Caco-2 (cell line): Measurements from ENCODE around the gene ACAD8. TPM values are rescaled to one million over a fixed set of nuclear protein-coding genes. Genes with fewer than 3 reads are reported as not detected.

Experiments used
- BruUV-seq: library from RNA; stranded (reverse); fragments of 400-500 nt; replicated peaks from 2 replicates; lab custom pipeline; 2021; lab: Mats Ljungman, UMichigan
- CTCF ChIA-PET: fragments of 300-600 bp; sonication (Branson Sonifier 250); formaldehyde crosslinking; loops from one replicate; lab custom pipeline; 2022; ENCODE audit warnings: antibody characterized with exemption; lab: Charles Lee
- POLR2A ChIA-PET: fragments of 300-600 bp; sonication (Branson Sonifier 250); formaldehyde crosslinking; loops from one replicate; lab custom pipeline; 2022; ENCODE audit warnings: antibody characterized with exemption; lab: Charles Lee
- DNase-seq, 2 experiments: peaks; one replicate each; pipeline versions ENCODE4 v3.0.0 to v3.0.0-alpha.2; 2020 to 2022
- H3K27me3 ChIP-seq: replicated peaks from 2 replicates; pipeline ENCODE4 v1.6.0; 2011; ENCODE audit warnings: low read length; ENCODE audit not compliant: control insufficient read depth, insufficient read depth
- H3K36me3 ChIP-seq: 2 replicates; pipeline ENCODE4 v1.5.1; 2011; ENCODE audit warnings: low read length; ENCODE audit not compliant: control insufficient read depth, insufficient read depth
- H3K4me1 ChIP-seq: fragments of 250-450 bp; sonication (Bioruptor Pico); 2 replicates; pipeline ENCODE4 v1.5.1; 2020; ENCODE audit warnings: mild to moderate bottlenecking
- H3K4me3 ChIP-seq: 2 replicates; pipeline ENCODE4 v1.5.1; 2011; ENCODE audit warnings: low read depth, mild to moderate bottlenecking, control low read depth, low read length
- H3K9me3 ChIP-seq: fragments of 250-450 bp; sonication (Bioruptor Pico); 2 replicates; pipeline ENCODE4 v1.5.1; 2020; ENCODE audit warnings: mild to moderate bottlenecking, moderate library complexity
- H3K27ac Mint-ChIP-seq: one replicate; pipeline ENCODE4 v1.8.0; 2022; ENCODE audit warnings: mixed read lengths; ENCODE audit not compliant: unreplicated experiment
- H3K27me3 Mint-ChIP-seq: one replicate; pipeline ENCODE4 v1.8.0; 2022; ENCODE audit warnings: mixed read lengths; ENCODE audit not compliant: insufficient read depth, unreplicated experiment
- H3K36me3 Mint-ChIP-seq: one replicate; pipeline ENCODE4 v1.8.0; 2022; ENCODE audit warnings: mild to moderate bottlenecking, mixed read lengths; ENCODE audit not compliant: insufficient read depth, unreplicated experiment
- H3K4me1 Mint-ChIP-seq: one replicate; pipeline ENCODE4 v1.8.0; 2022; ENCODE audit warnings: low read depth, mixed read lengths; ENCODE audit not compliant: unreplicated experiment
- H3K4me3 Mint-ChIP-seq: one replicate; pipeline ENCODE4 v1.8.0; 2022; ENCODE audit warnings: mild to moderate bottlenecking, moderate library complexity, mixed read lengths; ENCODE audit not compliant: unreplicated experiment
- H3K9me3 Mint-ChIP-seq: one replicate; pipeline ENCODE4 v1.8.0; 2022; ENCODE audit warnings: mixed read lengths; ENCODE audit not compliant: unreplicated experiment
- CTCF ChIP-seq, 2 experiments: fragments of 200-600 bp in 1 of 2; IDR thresholded peaks; 1 replicate in 1 of 2; 2 replicates in 1 of 2; pipeline versions ENCODE4 v1.5.1 to v1.8.0; 2011 to 2022; ENCODE audit warnings: antibody characterized with exemption in 1 of 2, control low read depth in 1 of 2, inconsistent platforms in 1 of 2, low read depth in 1 of 2, low read length in 1 of 2, mild to moderate bottlenecking in 1 of 2, moderate library complexity in 1 of 2; ENCODE audit not compliant: insufficient read depth in 1 of 2, severe bottlenecking in 1 of 2, unreplicated experiment in 1 of 2
- intact Hi-C: fragments of 100-400 bp; cut with micrococcal nuclease; formaldehyde crosslinking; loops from one replicate; pipeline ENCODE4 v1.10.0; 2022; ENCODE audit not compliant: unreplicated experiment
- total RNA-seq: library from RNA; stranded (reverse); gene quantifications from 2 replicates; pipeline ENCODE4 v1.2.3, GENCODE V29; 2022

The ACAD8 gene
- total RNA-seq, 1 experiment from 2014 or later = 52.0 TPM

- Histone ChIP-seq H3K9me3 (no peaks in the 10 kb centered on the region), H3K27me3 (no peaks in the 10 kb centered on the region), H3K4me3 (no peak overlapping the region), H3K36me3 (0 out of 2 replicates have a peak, but pooled peaks cover 1% of the 10 kb centered on the region), H3K4me1 (no peaks in the 10 kb centered on the region)
- POLR2A ChIA-PET = no interaction called here
- intact Hi-C loops = no loop called here
- no TSS peak for BruUV-seq
- H3K4me3 Mint-ChIP-seq = no peak overlapping the region
- CTCF ChIA-PET = no interaction called here
- no peak overlapping the region for H3K27ac Mint-ChIP-seq
- H3K9me3 Mint-ChIP-seq = no peaks in the 10 kb centered on the region
- peaks cover 6% of the 10 kb centered on the region for H3K36me3 Mint-ChIP-seq
- peaks cover 15% of the 10 kb centered on the region for H3K4me1 Mint-ChIP-seq
- H3K27me3 Mint-ChIP-seq = no peaks in the 10 kb centered on the region
- TF ChIP-seq CTCF (IDR thresholded peaks at IDR 0.05; ENCODE audit: insufficient read depth in 1 of 2, low read depth in 1 of 2, low read length in 1 of 2, severe bottlenecking in 1 of 2, unreplicated experiment in 1 of 2) = no peak
- DNase-seq = no peak
Measured at GRCh38 chr11:134233729-134234179, 19.6 kb upstream of the ACAD8 start.

- TF ChIP-seq CTCF (IDR thresholded peaks at IDR 0.05; ENCODE audit: insufficient read depth in 1 of 2, low read depth in 1 of 2, low read length in 1 of 2, severe bottlenecking in 1 of 2, unreplicated experiment in 1 of 2) = no peak
- DNase-seq = no peak
- no TSS peak for BruUV-seq
- no peaks in the 10 kb centered on the region for H3K9me3 Mint-ChIP-seq
- peaks cover 6% of the 10 kb centered on the region for H3K36me3 Mint-ChIP-seq
- Histone ChIP-seq H3K9me3 (no peaks in the 10 kb centered on the region), H3K4me3 (no peak overlapping the region), H3K36me3 (0 out of 2 replicates have a peak, but pooled peaks cover 4% of the 10 kb centered on the region), H3K4me1 (no peaks in the 10 kb centered on the region), H3K27me3 (no peaks in the 10 kb centered on the region)
- peaks cover 7% of the 10 kb centered on the region for H3K4me1 Mint-ChIP-seq
- H3K4me3 Mint-ChIP-seq = no peak overlapping the region
- no peak overlapping the region for H3K27ac Mint-ChIP-seq
- ChIA-PET CTCF (no interaction called here), POLR2A (no interaction called here)
- intact Hi-C loops = no loop called here
- H3K27me3 Mint-ChIP-seq = no peaks in the 10 kb centered on the region
Measured at GRCh38 chr11:134235399-134235798, 18.0 kb upstream of the ACAD8 start.

DNA sequence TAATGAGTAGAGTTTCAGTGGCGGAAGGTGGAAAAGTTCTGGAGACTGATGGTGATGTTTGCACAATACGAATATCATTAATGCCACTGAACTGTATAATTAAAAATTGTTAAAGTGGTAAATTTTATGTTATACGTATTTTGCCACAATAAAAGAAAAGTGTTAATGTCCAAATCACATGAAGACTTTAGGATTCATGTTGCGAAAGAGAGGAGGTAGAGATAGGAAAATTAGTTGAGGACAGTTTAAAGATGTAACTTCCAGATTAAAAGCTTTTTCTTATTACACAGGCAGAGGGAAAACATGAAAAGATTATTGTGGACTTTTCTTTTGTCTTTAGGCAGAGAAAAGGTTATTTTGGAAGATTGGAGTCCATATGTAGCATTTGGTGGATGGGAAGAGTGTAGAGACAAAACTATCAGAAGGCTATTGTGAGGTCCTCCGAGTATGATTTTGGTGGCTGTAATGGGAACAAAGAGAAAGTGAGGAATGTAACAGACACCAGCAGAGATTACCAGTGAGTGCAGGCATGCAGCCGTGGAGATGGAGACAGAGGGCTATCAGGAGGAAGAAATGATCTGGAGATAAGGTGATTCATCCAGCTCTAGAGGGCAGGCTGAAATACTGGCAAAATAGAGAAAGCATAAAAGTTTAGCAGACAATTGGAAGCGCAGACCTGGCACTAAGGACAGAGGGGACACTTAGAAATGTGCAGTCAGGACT is 16.4 kb upstream of the ACAD8 start:
- no peak overlapping the region for H3K4me3 Mint-ChIP-seq
- no peaks in the 10 kb centered on the region for H3K27me3 ChIP-seq
- peaks cover 6% of the 10 kb centered on the region for H3K36me3 Mint-ChIP-seq
- H3K9me3 ChIP-seq = no peaks in the 10 kb centered on the region
- POLR2A ChIA-PET = no interaction called here
- no peak for TF ChIP-seq CTCF (IDR thresholded peaks at IDR 0.05; ENCODE audit: insufficient read depth in 1 of 2, low read depth in 1 of 2, low read length in 1 of 2, severe bottlenecking in 1 of 2, unreplicated experiment in 1 of 2)
- no peak overlapping the region for H3K4me3 ChIP-seq
- H3K27me3 Mint-ChIP-seq = no peaks in the 10 kb centered on the region
- DNase-seq = no peak
- H3K36me3 ChIP-seq = 0 out of 2 replicates have a peak, but pooled peaks cover 4% of the 10 kb centered on the region
- BruUV-seq = no TSS peak
- intact Hi-C loops = no loop called here
- no peaks in the 10 kb centered on the region for H3K4me1 ChIP-seq
- no peaks in the 10 kb centered on the region for H3K9me3 Mint-ChIP-seq
- H3K4me1 Mint-ChIP-seq = no peaks in the 10 kb centered on the region
- no peak overlapping the region for H3K27ac Mint-ChIP-seq
- CTCF ChIA-PET = interaction anchor here (0.5 kb wide), 1 partner anchor 73 kb away, joined by 4 read pairs; no protein-coding TSS in a partner anchor
